ENCODE results near the gene SGIP1.
A peak's percentile ranks its signal among the peaks of the same experiment; 100 is the strongest.
"Not testable (repeated sequence)": the region's sequence is repeated elsewhere in the genome, so short reads cannot be mapped to it uniquely, and the experiment has no call there.

The SGIP1 gene

DNA sequence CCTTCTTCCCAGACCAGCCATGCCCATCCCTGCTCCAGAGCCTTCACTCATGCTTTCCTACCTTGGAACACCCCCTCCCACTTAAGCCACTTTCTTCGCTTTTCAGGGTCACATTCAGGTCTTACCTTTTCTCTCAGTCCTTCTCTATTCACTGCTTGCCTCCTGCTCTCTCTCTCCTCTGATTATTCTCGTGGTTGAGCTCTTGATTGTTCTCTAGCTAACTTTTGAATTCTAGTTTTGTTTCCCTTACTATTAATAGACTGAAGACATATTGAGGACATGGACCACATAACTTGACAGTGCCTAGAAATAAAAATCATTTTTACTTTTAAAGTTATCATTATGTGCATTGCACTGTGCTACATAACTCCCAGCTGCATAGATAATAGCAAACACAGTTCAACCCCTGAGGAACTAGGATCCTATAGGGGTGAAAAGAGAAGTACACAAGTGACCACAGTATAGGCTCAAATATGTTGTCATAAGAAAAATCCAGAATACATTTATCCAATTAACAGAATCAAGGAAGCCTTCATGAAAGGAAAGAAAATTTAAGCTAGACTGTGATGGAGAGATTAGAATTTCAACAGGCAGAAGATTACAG, 245.6 kb downstream of the SGIP1 start:
- no peak for TF ChIP-seq CTCF (IDR thresholded peaks at IDR 0.05; ENCODE audit: insufficient read depth, low read depth, low read length, missing control alignments)
- DNase-seq (ENCODE audit: low read depth): no peak
- no peak overlapping the region for H3K4me3 ChIP-seq (ENCODE audit: low read length)

GRCh38 chr1:66785800-66786199, 251.8 kb downstream of the SGIP1 start:
- not testable (repeated sequence) for H3K4me3 ChIP-seq (ENCODE audit: low read length); DNase-seq (ENCODE audit: low read depth)

- no peak overlapping the region for H3K4me3 ChIP-seq (ENCODE audit: low read length)
- TF ChIP-seq CTCF (IDR thresholded peaks at IDR 0.05; ENCODE audit: insufficient read depth, low read depth, low read length, missing control alignments): no peak
- no peak for DNase-seq (ENCODE audit: low read depth)
Observed at GRCh38 chr1:66787641-66788040, 253.7 kb downstream of the SGIP1 start.

DNA sequence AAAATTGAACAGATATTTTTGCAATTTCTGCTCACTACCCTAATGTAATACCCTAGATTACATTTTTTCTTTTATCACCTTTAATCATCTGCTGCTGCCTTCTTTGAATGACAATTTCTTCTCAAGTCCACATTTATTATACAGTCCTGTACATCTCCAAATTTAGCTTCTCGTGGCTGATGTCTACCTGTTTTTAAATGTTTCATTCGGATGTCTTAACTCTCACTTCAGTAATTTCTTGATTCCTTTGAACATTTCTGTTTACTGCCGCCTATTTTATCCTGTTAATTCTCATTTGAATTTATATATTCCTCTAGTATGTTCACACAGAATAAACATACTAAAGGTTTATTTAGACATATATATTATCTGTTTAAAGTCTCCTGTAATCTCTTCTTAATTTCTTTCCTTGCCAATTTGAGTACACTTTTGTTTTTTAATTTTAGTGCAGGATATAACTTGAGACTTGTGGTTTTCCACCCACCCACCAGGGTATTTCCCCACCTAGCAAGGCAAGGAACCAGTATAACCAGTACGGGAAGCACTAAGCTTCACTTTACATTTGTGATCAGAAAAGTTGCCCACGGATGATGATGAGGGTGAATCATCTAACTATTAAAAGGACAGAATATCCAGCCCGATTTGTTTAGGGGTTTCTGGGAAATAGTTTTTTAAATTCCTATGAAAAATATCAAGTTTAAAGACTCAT, 254.4 kb downstream of the SGIP1 start:
- DNase-seq (ENCODE audit: low read depth): peak; percentile 89
- no peak for TF ChIP-seq CTCF (IDR thresholded peaks at IDR 0.05; ENCODE audit: insufficient read depth, low read depth, low read length, missing control alignments)
- H3K4me3 ChIP-seq (ENCODE audit: low read length): no peak overlapping the region

DNA sequence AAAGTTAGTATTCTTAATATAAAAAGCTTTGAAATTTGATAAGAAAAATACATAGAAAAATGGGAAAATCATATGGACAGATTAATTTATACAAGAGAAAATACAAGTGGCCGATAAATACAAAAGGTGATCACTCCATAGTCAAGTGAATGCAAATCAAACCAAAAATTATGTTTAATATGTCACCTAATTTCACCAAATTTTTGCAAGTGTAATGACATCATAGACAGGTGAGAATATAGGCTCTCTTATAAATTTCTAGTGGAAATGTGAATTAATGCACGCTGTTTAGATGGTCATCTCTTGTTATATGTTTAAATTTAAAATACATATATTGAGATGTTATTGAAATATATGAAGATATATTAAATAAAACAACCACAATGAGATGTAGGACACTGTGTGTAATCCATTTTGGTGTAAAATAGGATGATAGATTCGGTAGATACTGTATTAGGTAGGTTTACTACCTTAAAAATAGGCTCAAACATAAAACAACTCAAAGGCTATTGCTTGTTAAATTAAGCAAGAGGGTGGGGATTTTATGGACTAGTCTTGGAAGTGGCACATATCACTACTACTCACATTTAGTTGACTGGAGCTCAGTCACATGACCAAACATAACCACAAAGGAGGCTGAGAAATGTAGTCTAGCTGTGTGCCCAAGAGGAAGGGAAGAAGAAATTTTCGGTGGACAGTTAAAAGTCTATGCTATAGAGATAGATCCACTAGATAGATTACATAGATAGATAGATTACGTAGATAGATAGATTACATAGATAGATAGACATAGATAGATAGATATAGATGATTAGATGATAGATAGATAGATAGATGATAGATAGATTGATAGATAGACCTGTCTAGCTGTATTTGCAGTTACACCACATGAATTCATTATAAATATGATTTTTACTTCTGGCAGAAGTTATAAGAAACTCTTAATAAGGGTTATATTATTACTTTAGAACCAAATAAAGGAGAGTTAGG, 258.0 kb downstream of the SGIP1 start:
- no peak overlapping the region for H3K4me3 ChIP-seq (ENCODE audit: low read length)
- DNase-seq (ENCODE audit: low read depth): no peak
- TF ChIP-seq CTCF (IDR thresholded peaks at IDR 0.05; ENCODE audit: insufficient read depth, low read depth, low read length, missing control alignments): no peak

DNA sequence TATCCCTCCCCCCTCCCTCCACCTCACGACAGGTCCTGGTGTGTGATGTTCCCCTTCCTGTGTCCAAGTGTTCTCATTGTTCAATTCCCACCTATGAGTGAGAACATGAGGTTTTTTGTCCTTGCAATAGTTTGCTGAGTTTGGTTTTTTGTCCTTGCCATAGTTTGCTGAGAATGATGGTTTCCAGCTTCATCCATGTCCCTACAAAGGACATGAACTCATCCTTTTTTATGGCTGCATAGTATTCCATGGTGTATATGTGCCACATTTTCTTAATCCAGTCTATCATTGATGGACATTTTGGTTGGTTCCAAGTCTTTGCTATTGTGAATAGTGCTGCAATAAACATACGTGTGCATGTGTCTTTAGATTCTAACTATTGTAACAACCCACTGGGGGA, 261.9 kb downstream of the SGIP1 start:
- DNase-seq (ENCODE audit: low read depth); H3K4me3 ChIP-seq (ENCODE audit: low read length): not testable (repeated sequence)
